Measurements from ENCODE around the gene DGKI. TPM values are rescaled to one million over a fixed set of nuclear protein-coding genes. Genes with fewer than 3 reads are reported as not detected.

DGKI gene
- total RNA-seq, 4 donors from 2014 or later = 0.16 to 4.4 (median 2.1) TPM

GRCh38 chr7:137743021-137743420 lies 103.8 kb downstream of the DGKI start:
- TF ChIP-seq, protein P1, sequence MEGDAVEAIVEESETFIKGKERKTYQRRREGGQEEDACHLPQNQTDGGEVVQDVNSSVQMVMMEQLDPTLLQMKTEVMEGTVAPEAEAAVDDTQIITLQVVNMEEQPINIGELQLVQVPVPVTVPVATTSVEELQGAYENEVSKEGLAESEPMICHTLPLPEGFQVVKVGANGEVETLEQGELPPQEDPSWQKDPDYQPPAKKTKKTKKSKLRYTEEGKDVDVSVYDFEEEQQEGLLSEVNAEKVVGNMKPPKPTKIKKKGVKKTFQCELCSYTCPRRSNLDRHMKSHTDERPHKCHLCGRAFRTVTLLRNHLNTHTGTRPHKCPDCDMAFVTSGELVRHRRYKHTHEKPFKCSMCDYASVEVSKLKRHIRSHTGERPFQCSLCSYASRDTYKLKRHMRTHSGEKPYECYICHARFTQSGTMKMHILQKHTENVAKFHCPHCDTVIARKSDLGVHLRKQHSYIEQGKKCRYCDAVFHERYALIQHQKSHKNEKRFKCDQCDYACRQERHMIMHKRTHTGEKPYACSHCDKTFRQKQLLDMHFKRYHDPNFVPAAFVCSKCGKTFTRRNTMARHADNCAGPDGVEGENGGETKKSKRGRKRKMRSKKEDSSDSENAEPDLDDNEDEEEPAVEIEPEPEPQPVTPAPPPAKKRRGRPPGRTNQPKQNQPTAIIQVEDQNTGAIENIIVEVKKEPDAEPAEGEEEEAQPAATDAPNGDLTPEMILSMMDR (IDR thresholded peaks at IDR 0.05) = no peak
- ATAC-seq (ENCODE audit: low FRiP score) (no peak), DNase-seq (ENCODE audit: low spot score) (no peak)

- no peak for ATAC-seq (ENCODE audit: low FRiP score)
Measured at GRCh38 chr7:137742051-137742450, 104.7 kb downstream of the DGKI start.

GRCh38 chr7:137741443-137741842 lies 105.3 kb downstream of the DGKI start:
- TF ChIP-seq, protein P1 (IDR thresholded peaks at IDR 0.05) = no peak
- ATAC-seq (ENCODE audit: low FRiP score) (no peak), DNase-seq (ENCODE audit: low spot score) (no peak)

More at GRCh38 chr7:137742051-137742450, 104.7 kb downstream of the DGKI start:
- no peak for DNase-seq (ENCODE audit: low spot score)
- TF ChIP-seq, protein P1 (IDR thresholded peaks at IDR 0.05) = no peak

- DNase-seq (ENCODE audit: low spot score) (no peak), ATAC-seq (ENCODE audit: low FRiP score) (no peak)
- TF ChIP-seq, protein P1 (IDR thresholded peaks at IDR 0.05) = no peak
Measured at GRCh38 chr7:137734221-137734620, 112.6 kb downstream of the DGKI start.

GRCh38 chr7:137732168-137732567 lies 114.6 kb downstream of the DGKI start:
- TF ChIP-seq, protein P1 (IDR thresholded peaks at IDR 0.05) = no peak
- DNase-seq (ENCODE audit: low spot score) = no peak
- ATAC-seq (ENCODE audit: low FRiP score) = no peak

GRCh38 chr7:137731436-137731835 lies 115.3 kb downstream of the DGKI start:
- DNase-seq (ENCODE audit: low spot score) (no peak), ATAC-seq (ENCODE audit: low FRiP score) (no peak)
- TF ChIP-seq, protein P1 (IDR thresholded peaks at IDR 0.05) = no peak

DNA sequence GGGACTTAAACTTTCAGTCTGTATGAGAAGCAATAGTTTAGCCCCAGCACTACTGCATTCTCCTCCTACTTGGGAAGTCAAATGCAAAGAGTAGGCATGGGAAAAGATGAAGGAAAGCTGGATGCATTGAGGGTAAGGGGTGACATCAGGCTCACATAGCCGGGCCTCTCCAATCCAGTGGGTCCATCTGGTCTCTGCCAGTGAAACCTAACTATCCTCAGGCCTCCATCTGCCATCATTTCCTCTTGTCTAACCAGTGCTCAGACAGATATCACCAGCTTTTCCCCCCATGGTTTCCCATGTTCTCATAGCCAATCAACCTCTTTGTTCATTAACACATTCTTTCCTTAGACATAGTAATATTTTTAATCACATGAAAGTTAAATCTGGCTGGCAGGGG lies 118.3 kb downstream of the DGKI start:
- DNase-seq (ENCODE audit: low spot score) = no peak
- TF ChIP-seq, protein P1 (IDR thresholded peaks at IDR 0.05) = no peak
- no peak for ATAC-seq (ENCODE audit: low FRiP score)
